HG02610 (cell line): ENCODE measurements around the gene SMARCD3.

Source experiments
- ATAC-seq: cut with Tn5 transposase; IDR thresholded peaks from one replicate; pipeline ENCODE4 v1.9.1; 2021; ENCODE audit warnings: mild to moderate bottlenecking, moderate library complexity; ENCODE audit not compliant: unreplicated experiment

The SMARCD3 gene

GRCh38 chr7:151193203-151193978, 55.1 kb downstream of the SMARCD3 start:
- no peak for ATAC-seq

- no peak for ATAC-seq
Measured at GRCh38 chr7:151192002-151192539, 56.4 kb downstream of the SMARCD3 start.

GRCh38 chr7:151191544-151191943, 57.0 kb downstream of the SMARCD3 start:
- no peak for ATAC-seq

GRCh38 chr7:151189038-151189437, 59.5 kb downstream of the SMARCD3 start:
- no peak for ATAC-seq
